ENCODE measurements around the gene KIF4B.

GRCh38 chr5:155015239-155015638 is 1.7 kb downstream of the KIF4B start:
- TF ChIP-seq CTCF (IDR thresholded peaks at IDR 0.05; ENCODE audit: low read depth, low read length) (no peak), EZH2phosphoT487 (IDR thresholded peaks at IDR 0.05; ENCODE audit: low read depth) (no peak)

Measured in OCI-LY3 (cell line).